HUES48 (cell line): ENCODE data around the gene GRM5.
A peak's percentile ranks its signal among the peaks of the same experiment; 100 is the strongest.

Experiments
- H3K27ac ChIP-seq: one replicate; pipeline ENCODE4 v1.7.0; 2013; ENCODE audit warnings: low read depth, low read length, inconsistent platforms
- H3K27me3 ChIP-seq: 2 replicates; pipeline ENCODE4 v1.6.1; 2013; ENCODE audit warnings: mild to moderate bottlenecking, low read length; ENCODE audit not compliant: control insufficient read depth, insufficient read depth
- H3K36me3 ChIP-seq: 2 replicates; pipeline ENCODE4 v1.6.1; 2013; ENCODE audit warnings: low read length; ENCODE audit not compliant: control insufficient read depth, insufficient read depth
- H3K4me1 ChIP-seq: 2 replicates; pipeline ENCODE4 v1.6.1; 2013; ENCODE audit warnings: mild to moderate bottlenecking, low read length; ENCODE audit not compliant: control insufficient read depth, insufficient read depth
- H3K4me3 ChIP-seq: 2 replicates; pipeline ENCODE4 v1.5.1; 2013; ENCODE audit warnings: mild to moderate bottlenecking, low read depth, low read length
- H3K9ac ChIP-seq: 2 replicates; pipeline ENCODE4 v1.6.1; 2013; ENCODE audit warnings: mild to moderate bottlenecking, low read depth, low read length, moderate library complexity
- H3K9me3 ChIP-seq: 2 replicates; pipeline ENCODE4 v1.6.1; 2013; ENCODE audit warnings: low read length; ENCODE audit not compliant: control insufficient read depth, insufficient read depth

The GRM5 gene

GRCh38 chr11:88655196-88655595 lies 410.6 kb downstream of the GRM5 start:
- no peaks in the 10 kb centered on the region for H3K36me3 ChIP-seq
- no peaks in the 10 kb centered on the region for H3K4me1 ChIP-seq

GRCh38 chr11:88651556-88651955 lies 414.2 kb downstream of the GRM5 start:
- Histone ChIP-seq H3K4me3 (no peak overlapping the region), H3K9ac (no peak overlapping the region), H3K36me3 (no peaks in the 10 kb centered on the region), H3K9me3 (0 out of 2 replicates have a peak, but pooled peaks cover 4% of the 10 kb centered on the region), H3K4me1 (no peaks in the 10 kb centered on the region), H3K27me3 (no peaks in the 10 kb centered on the region), H3K27ac (no peak overlapping the region)

More at GRCh38 chr11:88655196-88655595, 410.6 kb downstream of the GRM5 start:
- Histone ChIP-seq H3K27me3 (no peaks in the 10 kb centered on the region), H3K9ac (no peak overlapping the region), H3K4me3 (no peak overlapping the region), H3K27ac (no peak overlapping the region), H3K9me3 (0 out of 2 replicates have a peak, but pooled peaks cover 4% of the 10 kb centered on the region)

GRCh38 chr11:88644724-88645123 lies 421.1 kb downstream of the GRM5 start:
- Histone ChIP-seq H3K27ac (no peak overlapping the region), H3K27me3 (no peaks in the 10 kb centered on the region), H3K4me1 (no peaks in the 10 kb centered on the region), H3K9me3 (no peaks in the 10 kb centered on the region), H3K36me3 (no peaks in the 10 kb centered on the region), H3K9ac (no peak overlapping the region), H3K4me3 (no peak overlapping the region)

GRCh38 chr11:88632163-88632562 lies 433.6 kb downstream of the GRM5 start:
- H3K36me3 ChIP-seq = no peaks in the 10 kb centered on the region
- no peak overlapping the region for H3K4me3 ChIP-seq
- peak overlapping the region; percentile 79 for H3K27ac ChIP-seq
- H3K4me1 ChIP-seq = peaks cover 26% of the 10 kb centered on the region
- H3K27me3 ChIP-seq = no peaks in the 10 kb centered on the region
- H3K9ac ChIP-seq = no peak overlapping the region
- no peaks in the 10 kb centered on the region for H3K9me3 ChIP-seq

GRCh38 chr11:88631497-88631896 lies 434.3 kb downstream of the GRM5 start:
- Histone ChIP-seq H3K27me3 (no peaks in the 10 kb centered on the region), H3K27ac (peak overlapping the region; percentile 79), H3K36me3 (no peaks in the 10 kb centered on the region), H3K9ac (no peak overlapping the region), H3K4me3 (no peak overlapping the region), H3K4me1 (peaks cover 26% of the 10 kb centered on the region), H3K9me3 (no peaks in the 10 kb centered on the region)

GRCh38 chr11:88629496-88629895 lies 436.3 kb downstream of the GRM5 start:
- no peaks in the 10 kb centered on the region for H3K9me3 ChIP-seq
- H3K4me1 ChIP-seq = peaks cover 26% of the 10 kb centered on the region
- no peak overlapping the region for H3K27ac ChIP-seq
- H3K4me3 ChIP-seq = no peak overlapping the region
- H3K36me3 ChIP-seq = no peaks in the 10 kb centered on the region
- no peaks in the 10 kb centered on the region for H3K27me3 ChIP-seq
- no peak overlapping the region for H3K9ac ChIP-seq

GRCh38 chr11:88626216-88626615 lies 439.6 kb downstream of the GRM5 start:
- Histone ChIP-seq H3K27ac (no peak overlapping the region), H3K9me3 (no peaks in the 10 kb centered on the region), H3K4me3 (no peak overlapping the region), H3K27me3 (no peaks in the 10 kb centered on the region), H3K36me3 (no peaks in the 10 kb centered on the region), H3K9ac (no peak overlapping the region), H3K4me1 (peaks cover 15% of the 10 kb centered on the region)

- Histone ChIP-seq H3K27ac (no peak overlapping the region), H3K9ac (no peak overlapping the region), H3K27me3 (no peaks in the 10 kb centered on the region), H3K4me3 (no peak overlapping the region), H3K4me1 (peaks cover 12% of the 10 kb centered on the region), H3K36me3 (no peaks in the 10 kb centered on the region), H3K9me3 (no peaks in the 10 kb centered on the region)
Observed at GRCh38 chr11:88623531-88623930, 442.3 kb downstream of the GRM5 start.

GRCh38 chr11:88620568-88621130 lies 445.1 kb downstream of the GRM5 start:
- peaks cover 16% of the 10 kb centered on the region for H3K4me1 ChIP-seq

GRCh38 chr11:88619656-88620385 lies 446.0 kb downstream of the GRM5 start:
- Histone ChIP-seq H3K4me1 (peaks cover 16% of the 10 kb centered on the region), H3K4me3 (no peak overlapping the region), H3K27ac (no peak overlapping the region), H3K36me3 (no peaks in the 10 kb centered on the region), H3K9ac (no peak overlapping the region), H3K27me3 (no peaks in the 10 kb centered on the region), H3K9me3 (no peaks in the 10 kb centered on the region)

More at GRCh38 chr11:88620568-88621130, 445.1 kb downstream of the GRM5 start:
- Histone ChIP-seq H3K27ac (no peak overlapping the region), H3K27me3 (no peaks in the 10 kb centered on the region), H3K9me3 (no peaks in the 10 kb centered on the region), H3K36me3 (no peaks in the 10 kb centered on the region), H3K9ac (no peak overlapping the region), H3K4me3 (no peak overlapping the region)

- H3K4me1 ChIP-seq = peaks cover 16% of the 10 kb centered on the region
- no peak overlapping the region for H3K9ac ChIP-seq
- H3K36me3 ChIP-seq = no peaks in the 10 kb centered on the region
- H3K27me3 ChIP-seq = no peaks in the 10 kb centered on the region
- no peak overlapping the region for H3K4me3 ChIP-seq
- H3K9me3 ChIP-seq = no peaks in the 10 kb centered on the region
- H3K27ac ChIP-seq = no peak overlapping the region
Observed at GRCh38 chr11:88619071-88619425, 446.7 kb downstream of the GRM5 start.
